ENCODE data around the gene TRIO.
"Not testable (repeated sequence)": the region's sequence is repeated elsewhere in the genome, so short reads cannot be mapped to it uniquely, and the experiment has no call there.

Gene TRIO

GRCh38 chr5:14551211-14551610, 408.1 kb downstream of the TRIO start:
- no peak for ATAC-seq
- TF ChIP-seq ZNF8 (CRISPR knock-in tag; IDR thresholded peaks at IDR 0.05), result no peak
- no peak for TF ChIP-seq ZFP3 (CRISPR knock-in tag; IDR thresholded peaks at IDR 0.05)
- no peak for TF ChIP-seq TCF4 (CRISPR knock-in tag; IDR thresholded peaks at IDR 0.05; ENCODE audit: borderline replicate concordance)
- TF ChIP-seq BACH2 (CRISPR knock-in tag; IDR thresholded peaks at IDR 0.05; ENCODE audit: borderline replicate concordance), result no peak
- TF ChIP-seq ISL1 (CRISPR knock-in tag; IDR thresholded peaks at IDR 0.05), result no peak
- no peak for TF ChIP-seq TOX (CRISPR knock-in tag; IDR thresholded peaks at IDR 0.05; ENCODE audit: borderline replicate concordance)

DNA sequence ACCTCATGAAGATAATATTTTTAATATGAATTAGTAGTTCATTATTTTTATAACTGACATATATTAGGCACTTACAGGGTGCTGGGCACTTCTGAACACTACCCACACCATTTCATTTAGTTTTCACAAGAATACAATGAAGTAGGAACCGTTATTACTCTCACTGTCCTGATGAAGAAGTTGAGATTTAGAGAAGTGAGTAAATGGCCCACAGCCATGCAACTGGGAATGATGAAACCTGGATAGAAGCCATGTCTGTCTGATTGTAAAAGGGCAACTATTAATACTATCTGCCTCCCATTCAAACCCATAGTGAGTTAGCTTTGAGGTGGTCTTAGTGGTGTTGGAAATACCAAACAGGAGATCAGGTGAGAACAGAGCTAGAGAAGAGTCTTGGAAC, 408.9 kb downstream of the TRIO start:
- no peak for ATAC-seq
- TF ChIP-seq TOX (CRISPR knock-in tag; IDR thresholded peaks at IDR 0.05; ENCODE audit: borderline replicate concordance), result no peak
- TF ChIP-seq CSDC2 (CRISPR knock-in tag; IDR thresholded peaks at IDR 0.05), result no peak
- TF ChIP-seq ZNF565 (CRISPR knock-in tag; conservative IDR thresholded peaks at IDR 0.05; ENCODE audit: low read depth), result no peak
- TF ChIP-seq ISL1 (CRISPR knock-in tag; IDR thresholded peaks at IDR 0.05), result no peak
- no peak for TF ChIP-seq OSR1 (CRISPR knock-in tag; IDR thresholded peaks at IDR 0.05)
- TF ChIP-seq, protein P1, sequence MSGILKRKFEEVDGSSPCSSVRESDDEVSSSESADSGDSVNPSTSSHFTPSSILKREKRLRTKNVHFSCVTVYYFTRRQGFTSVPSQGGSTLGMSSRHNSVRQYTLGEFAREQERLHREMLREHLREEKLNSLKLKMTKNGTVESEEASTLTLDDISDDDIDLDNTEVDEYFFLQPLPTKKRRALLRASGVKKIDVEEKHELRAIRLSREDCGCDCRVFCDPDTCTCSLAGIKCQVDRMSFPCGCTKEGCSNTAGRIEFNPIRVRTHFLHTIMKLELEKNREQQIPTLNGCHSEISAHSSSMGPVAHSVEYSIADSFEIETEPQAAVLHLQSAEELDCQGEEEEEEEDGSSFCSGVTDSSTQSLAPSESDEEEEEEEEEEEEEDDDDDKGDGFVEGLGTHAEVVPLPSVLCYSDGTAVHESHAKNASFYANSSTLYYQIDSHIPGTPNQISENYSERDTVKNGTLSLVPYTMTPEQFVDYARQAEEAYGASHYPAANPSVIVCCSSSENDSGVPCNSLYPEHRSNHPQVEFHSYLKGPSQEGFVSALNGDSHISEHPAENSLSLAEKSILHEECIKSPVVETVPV (CRISPR knock-in tag; IDR thresholded peaks at IDR 0.05), result no peak

- not testable (repeated sequence) for ATAC-seq
These were observed 411.1 kb downstream of the TRIO start for GRCh38 chr5:14554288-14554687.

- TF ChIP-seq, protein P2, sequence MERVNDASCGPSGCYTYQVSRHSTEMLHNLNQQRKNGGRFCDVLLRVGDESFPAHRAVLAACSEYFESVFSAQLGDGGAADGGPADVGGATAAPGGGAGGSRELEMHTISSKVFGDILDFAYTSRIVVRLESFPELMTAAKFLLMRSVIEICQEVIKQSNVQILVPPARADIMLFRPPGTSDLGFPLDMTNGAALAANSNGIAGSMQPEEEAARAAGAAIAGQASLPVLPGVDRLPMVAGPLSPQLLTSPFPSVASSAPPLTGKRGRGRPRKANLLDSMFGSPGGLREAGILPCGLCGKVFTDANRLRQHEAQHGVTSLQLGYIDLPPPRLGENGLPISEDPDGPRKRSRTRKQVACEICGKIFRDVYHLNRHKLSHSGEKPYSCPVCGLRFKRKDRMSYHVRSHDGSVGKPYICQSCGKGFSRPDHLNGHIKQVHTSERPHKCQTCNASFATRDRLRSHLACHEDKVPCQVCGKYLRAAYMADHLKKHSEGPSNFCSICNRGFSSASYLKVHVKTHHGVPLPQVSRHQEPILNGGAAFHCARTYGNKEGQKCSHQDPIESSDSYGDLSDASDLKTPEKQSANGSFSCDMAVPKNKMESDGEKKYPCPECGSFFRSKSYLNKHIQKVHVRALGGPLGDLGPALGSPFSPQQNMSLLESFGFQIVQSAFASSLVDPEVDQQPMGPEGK (CRISPR knock-in tag; IDR thresholded peaks at IDR 0.05; ENCODE audit: borderline replicate concordance), result no peak
- TF ChIP-seq ISL1 (CRISPR knock-in tag; IDR thresholded peaks at IDR 0.05), result no peak
- no peak for TF ChIP-seq OSR1 (CRISPR knock-in tag; IDR thresholded peaks at IDR 0.05)
- no peak for TF ChIP-seq TCF4 (CRISPR knock-in tag; IDR thresholded peaks at IDR 0.05; ENCODE audit: borderline replicate concordance)
- TF ChIP-seq ARNTL (CRISPR knock-in tag; IDR thresholded peaks at IDR 0.05; ENCODE audit: borderline replicate concordance, low read depth), result no peak
- no peak for TF ChIP-seq CSDC2 (CRISPR knock-in tag; IDR thresholded peaks at IDR 0.05)
- TF ChIP-seq ZNF8 (CRISPR knock-in tag; IDR thresholded peaks at IDR 0.05), result no peak
- no peak for TF ChIP-seq ZFP30 (CRISPR knock-in tag; IDR thresholded peaks at IDR 0.05)
- TF ChIP-seq BACH2 (CRISPR knock-in tag; IDR thresholded peaks at IDR 0.05; ENCODE audit: borderline replicate concordance), result no peak
- TF ChIP-seq, protein P1 (CRISPR knock-in tag; IDR thresholded peaks at IDR 0.05), result no peak
- no peak for TF ChIP-seq ZFP3 (CRISPR knock-in tag; IDR thresholded peaks at IDR 0.05)
- no peak for TF ChIP-seq PPARA (CRISPR knock-in tag; IDR thresholded peaks at IDR 0.05; ENCODE audit: borderline replicate concordance)
- TF ChIP-seq ZC3H10 (CRISPR knock-in tag; IDR thresholded peaks at IDR 0.05), result no peak
- ATAC-seq, result no peak
These were observed 412.9 kb downstream of the TRIO start for GRCh38 chr5:14556015-14556414.

DNA sequence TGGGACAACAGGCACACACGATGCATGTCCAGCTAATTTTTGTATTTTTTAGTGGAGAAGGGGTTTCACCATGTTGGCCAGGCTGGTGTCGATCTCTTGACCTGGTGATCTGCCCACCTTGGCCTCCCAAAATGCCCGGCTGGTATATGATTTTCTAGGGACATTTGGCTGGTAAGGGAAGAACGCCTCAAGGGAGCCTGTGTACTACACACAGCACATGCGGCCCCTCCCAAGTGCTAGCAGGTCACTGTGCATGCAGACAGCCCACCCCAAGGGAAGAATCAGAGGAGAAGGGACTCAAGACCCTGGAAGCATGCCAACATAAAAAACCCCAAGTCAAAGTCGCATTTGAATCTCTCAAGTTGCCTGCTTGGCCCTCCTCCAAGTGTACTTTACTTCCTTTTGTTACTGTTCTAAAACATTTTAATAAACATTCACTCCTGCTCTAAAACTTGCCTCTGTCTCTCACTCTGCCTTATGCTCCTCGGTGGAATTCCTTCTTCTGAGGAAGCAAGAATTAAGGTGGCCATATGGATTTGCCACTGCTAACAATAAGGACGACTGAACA, 414.1 kb downstream of the TRIO start:
- TF ChIP-seq, protein P2 (CRISPR knock-in tag; IDR thresholded peaks at IDR 0.05; ENCODE audit: borderline replicate concordance), result no peak
- ATAC-seq, result no peak

- ATAC-seq, result no peak
- TF ChIP-seq ESRRG (CRISPR knock-in tag; IDR thresholded peaks at IDR 0.05) (no peak), ZC3H10 (CRISPR knock-in tag; IDR thresholded peaks at IDR 0.05) (no peak), ZFP30 (CRISPR knock-in tag; IDR thresholded peaks at IDR 0.05) (no peak), ZNF70 (CRISPR knock-in tag; IDR thresholded peaks at IDR 0.05) (no peak), RARB (CRISPR knock-in tag; IDR thresholded peaks at IDR 0.05) (no peak), OSR1 (CRISPR knock-in tag; IDR thresholded peaks at IDR 0.05) (no peak), ZFP3 (CRISPR knock-in tag; IDR thresholded peaks at IDR 0.05) (no peak), GLIS3 (CRISPR knock-in tag; IDR thresholded peaks at IDR 0.05) (no peak), ZNF8 (CRISPR knock-in tag; IDR thresholded peaks at IDR 0.05) (no peak), SNAI2 (CRISPR knock-in tag; IDR thresholded peaks at IDR 0.05) (no peak), ISL1 (CRISPR knock-in tag; IDR thresholded peaks at IDR 0.05) (no peak), TOX (CRISPR knock-in tag; IDR thresholded peaks at IDR 0.05; ENCODE audit: borderline replicate concordance) (no peak)
- TF ChIP-seq, protein P3, sequence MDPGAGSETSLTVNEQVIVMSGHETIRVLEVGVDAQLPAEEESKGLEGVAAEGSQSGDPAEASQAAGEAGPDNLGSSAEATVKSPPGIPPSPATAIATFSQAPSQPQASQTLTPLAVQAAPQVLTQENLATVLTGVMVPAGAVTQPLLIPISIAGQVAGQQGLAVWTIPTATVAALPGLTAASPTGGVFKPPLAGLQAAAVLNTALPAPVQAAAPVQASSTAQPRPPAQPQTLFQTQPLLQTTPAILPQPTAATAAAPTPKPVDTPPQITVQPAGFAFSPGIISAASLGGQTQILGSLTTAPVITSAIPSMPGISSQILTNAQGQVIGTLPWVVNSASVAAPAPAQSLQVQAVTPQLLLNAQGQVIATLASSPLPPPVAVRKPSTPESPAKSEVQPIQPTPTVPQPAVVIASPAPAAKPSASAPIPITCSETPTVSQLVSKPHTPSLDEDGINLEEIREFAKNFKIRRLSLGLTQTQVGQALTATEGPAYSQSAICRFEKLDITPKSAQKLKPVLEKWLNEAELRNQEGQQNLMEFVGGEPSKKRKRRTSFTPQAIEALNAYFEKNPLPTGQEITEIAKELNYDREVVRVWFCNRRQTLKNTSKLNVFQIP (CRISPR knock-in tag; IDR thresholded peaks at IDR 0.05; ENCODE audit: borderline replicate concordance, low read depth), result no peak
- TF ChIP-seq, protein P2 (CRISPR knock-in tag; IDR thresholded peaks at IDR 0.05; ENCODE audit: borderline replicate concordance), result no peak
These were observed 414.8 kb downstream of the TRIO start for GRCh38 chr5:14557791-14558415.
